Measurements from ENCODE around the gene ADSS2. TPM values are rescaled to one million over a fixed set of nuclear protein-coding genes. Genes with fewer than 3 reads are reported as not detected.

The ADSS2 gene
- polyA plus RNA-seq, 3 donors = 24.4 to 33.5 (median 26.3) TPM

DNA sequence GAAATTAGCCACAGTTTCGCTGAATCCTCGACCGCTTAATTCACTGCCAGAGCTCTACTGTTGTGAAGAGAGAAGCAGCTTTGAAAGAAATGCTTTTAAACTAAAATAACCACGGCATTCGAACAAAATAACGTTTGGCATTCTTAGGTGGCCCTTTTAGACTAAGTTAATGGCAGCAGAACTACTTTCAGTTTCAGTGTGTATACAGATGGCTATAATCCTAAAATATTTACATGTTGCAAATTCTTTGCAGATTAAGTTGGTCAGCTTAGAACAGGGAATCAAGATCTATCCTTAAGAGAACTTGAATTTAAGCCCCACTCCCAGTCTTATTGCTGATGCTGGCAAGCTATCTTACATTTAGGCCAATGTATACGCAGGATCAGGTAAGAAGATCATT lies 62.7 kb downstream of the ADSS2 start:
- no peak overlapping the region for H3K4me2 ChIP-seq (replicated peaks; ENCODE audit: extremely low read depth, low read length, poor library complexity, severe bottlenecking)
- 100% methylated on average over 1 of the region's 7 CpGs for WGBS (ENCODE audit: insufficient coverage)
- Mint-ChIP-seq H3K27ac (no peak overlapping the region), H3K36me3 (no peaks in the 10 kb centered on the region), H3K4me3 (no peak overlapping the region), H3K9me3 (peaks cover 0 to 3% (median 1%) of the 10 kb centered on the region in 7 donors), H3K27me3 (ENCODE audit: low read depth in 3 of 3) (peaks cover 0 to 1% (median 0%) of the 10 kb centered on the region in 3 donors), H3K4me1 (no peaks in the 10 kb centered on the region)
- no peaks in the 10 kb centered on the region for H3K4me1 ChIP-seq (ENCODE audit: control insufficient read depth in 1 of 2, insufficient read depth in 2 of 2, low read length in 2 of 2)
- H3K9ac ChIP-seq (ENCODE audit: insufficient read depth, low read length, poor library complexity, severe bottlenecking) = no peak overlapping the region
- H4K20me1 ChIP-seq (ENCODE audit: insufficient read depth, low read length) = no peaks in the 10 kb centered on the region
- H3K36me3 ChIP-seq (replicated peaks in 1 of 2; ENCODE audit: control insufficient read depth in 1 of 2, insufficient read depth in 2 of 2, low read length in 2 of 2) = no peaks in the 10 kb centered on the region
- no peak overlapping the region for H3K27ac ChIP-seq (ENCODE audit: low read depth in 1 of 2, low read length in 2 of 2)
- H3K4me3 ChIP-seq (replicated peaks in 1 of 3; ENCODE audit: low read depth in 2 of 3, low read length in 3 of 3) = no peak overlapping the region
- H3K79me2 ChIP-seq (ENCODE audit: insufficient read depth, low read length) = no peaks in the 10 kb centered on the region
- no peak for DNase-seq
- TF ChIP-seq, protein P1, sequence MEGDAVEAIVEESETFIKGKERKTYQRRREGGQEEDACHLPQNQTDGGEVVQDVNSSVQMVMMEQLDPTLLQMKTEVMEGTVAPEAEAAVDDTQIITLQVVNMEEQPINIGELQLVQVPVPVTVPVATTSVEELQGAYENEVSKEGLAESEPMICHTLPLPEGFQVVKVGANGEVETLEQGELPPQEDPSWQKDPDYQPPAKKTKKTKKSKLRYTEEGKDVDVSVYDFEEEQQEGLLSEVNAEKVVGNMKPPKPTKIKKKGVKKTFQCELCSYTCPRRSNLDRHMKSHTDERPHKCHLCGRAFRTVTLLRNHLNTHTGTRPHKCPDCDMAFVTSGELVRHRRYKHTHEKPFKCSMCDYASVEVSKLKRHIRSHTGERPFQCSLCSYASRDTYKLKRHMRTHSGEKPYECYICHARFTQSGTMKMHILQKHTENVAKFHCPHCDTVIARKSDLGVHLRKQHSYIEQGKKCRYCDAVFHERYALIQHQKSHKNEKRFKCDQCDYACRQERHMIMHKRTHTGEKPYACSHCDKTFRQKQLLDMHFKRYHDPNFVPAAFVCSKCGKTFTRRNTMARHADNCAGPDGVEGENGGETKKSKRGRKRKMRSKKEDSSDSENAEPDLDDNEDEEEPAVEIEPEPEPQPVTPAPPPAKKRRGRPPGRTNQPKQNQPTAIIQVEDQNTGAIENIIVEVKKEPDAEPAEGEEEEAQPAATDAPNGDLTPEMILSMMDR (IDR thresholded peaks at IDR 0.05) = no peak
- intact Hi-C loops (cut with micrococcal nuclease) = no loop called here
- H3K9me3 ChIP-seq (replicated peaks in 1 of 2; ENCODE audit: control insufficient read depth in 1 of 2, insufficient read depth in 1 of 2, low read length in 2 of 2) = no peaks in the 10 kb centered on the region
- no peaks in the 10 kb centered on the region for H3K27me3 ChIP-seq (ENCODE audit: control insufficient read depth in 2 of 2, insufficient read depth in 2 of 2, low read length in 2 of 2)
- no peak overlapping the region for H2AFZ ChIP-seq (ENCODE audit: insufficient read depth, low read depth, low read length, poor library complexity, severe bottlenecking)

DNA sequence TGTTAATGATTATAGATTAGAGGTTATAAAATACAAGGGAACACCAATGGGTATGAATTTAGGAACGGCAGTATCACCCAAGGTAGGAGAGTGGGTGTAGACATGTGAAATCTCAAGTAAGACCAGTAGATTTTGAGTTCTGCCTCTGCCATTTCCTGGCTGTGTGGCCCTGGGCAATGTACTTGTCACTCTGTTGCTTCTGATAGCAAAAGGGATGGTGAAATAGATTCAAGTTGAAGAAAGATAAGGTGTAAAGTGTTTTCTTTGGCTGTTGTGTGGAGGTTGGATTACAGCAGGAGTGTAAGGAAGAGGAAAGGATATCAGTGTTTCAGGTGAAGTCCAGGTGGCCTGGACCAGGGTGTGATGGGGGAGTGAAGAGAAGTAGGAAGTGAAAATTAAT lies 64.3 kb downstream of the ADSS2 start:
- H3K9me3 Mint-ChIP-seq = peaks cover 0 to 6% (median 3%) of the 10 kb centered on the region in 7 donors
- peaks cover 3% of the 10 kb centered on the region for H3K4me1 Mint-ChIP-seq
- Histone ChIP-seq H3K4me2 (replicated peaks; ENCODE audit: extremely low read depth, low read length, poor library complexity, severe bottlenecking) (no peak overlapping the region), H3K27ac (ENCODE audit: low read depth in 1 of 2, low read length in 2 of 2) (no peak overlapping the region), H2AFZ (ENCODE audit: insufficient read depth, low read depth, low read length, poor library complexity, severe bottlenecking) (no peak overlapping the region), H3K4me1 (ENCODE audit: control insufficient read depth in 1 of 2, insufficient read depth in 2 of 2, low read length in 2 of 2) (no peaks in the 10 kb centered on the region), H3K79me2 (ENCODE audit: insufficient read depth, low read length) (no peaks in the 10 kb centered on the region), H3K36me3 (replicated peaks in 1 of 2; ENCODE audit: control insufficient read depth in 1 of 2, insufficient read depth in 2 of 2, low read length in 2 of 2) (no peaks in the 10 kb centered on the region), H4K20me1 (ENCODE audit: insufficient read depth, low read length) (no peaks in the 10 kb centered on the region), H3K27me3 (ENCODE audit: control insufficient read depth in 2 of 2, insufficient read depth in 2 of 2, low read length in 2 of 2) (no peaks in the 10 kb centered on the region), H3K9me3 (replicated peaks in 1 of 2; ENCODE audit: control insufficient read depth in 1 of 2, insufficient read depth in 1 of 2, low read length in 2 of 2) (no peaks in the 10 kb centered on the region), H3K9ac (ENCODE audit: insufficient read depth, low read length, poor library complexity, severe bottlenecking) (no peak overlapping the region), H3K4me3 (replicated peaks in 1 of 3; ENCODE audit: low read depth in 2 of 3, low read length in 3 of 3) (no peak overlapping the region)
- H3K36me3 Mint-ChIP-seq = no peaks in the 10 kb centered on the region
- DNase-seq = no peak
- intact Hi-C loops (cut with micrococcal nuclease) = no loop called here
- 86% methylated on average over 1 of the region's 1 CpG for WGBS (ENCODE audit: insufficient coverage)
- no peak overlapping the region for H3K4me3 Mint-ChIP-seq
- no peak overlapping the region for H3K27ac Mint-ChIP-seq
- TF ChIP-seq, protein P1 (IDR thresholded peaks at IDR 0.05) = no peak
- H3K27me3 Mint-ChIP-seq (ENCODE audit: low read depth in 3 of 3) = peaks cover 0 to 1% (median 0%) of the 10 kb centered on the region in 3 donors

Data from CD14-positive monocyte (primary cell).